Parathyroid adenoma (tissue), 2 donors: ENCODE measurements around the gene ANKRD9.
"Not testable (repeated sequence)": the region's sequence is repeated elsewhere in the genome, so short reads cannot be mapped to it uniquely, and the experiment has no call there.

Source experiments
- H2AFZ ChIP-seq: fragments of 300-600 bp; sonication (generic); one replicate; pipeline ENCODE4 v1.7.0; 2017; ENCODE audit warnings: antibody characterized with exemption, mild to moderate bottlenecking
- H3K27ac ChIP-seq: fragments of 300-600 bp; sonication (generic); one replicate; pipeline ENCODE4 v1.7.0; 2017
- H3K27me3 ChIP-seq: fragments of 300-600 bp; sonication (generic); one replicate; pipeline ENCODE4 v1.7.0; 2017; ENCODE audit warnings: low read length; ENCODE audit not compliant: control insufficient read depth, insufficient read depth
- H3K36me3 ChIP-seq: fragments of 300-600 bp; sonication (generic); one replicate; pipeline ENCODE4 v1.7.0; 2017; ENCODE audit warnings: low read length; ENCODE audit not compliant: control insufficient read depth, insufficient read depth
- H3K4me1 ChIP-seq: fragments of 300-600 bp; sonication (generic); one replicate; pipeline ENCODE4 v1.7.0; 2017; ENCODE audit warnings: control low read depth
- H3K4me2 ChIP-seq: fragments of 300-600 bp; sonication (generic); one replicate; pipeline ENCODE4 v1.7.0; 2017; ENCODE audit warnings: low read length
- H3K4me3 ChIP-seq: fragments of 300-600 bp; sonication (generic); one replicate; pipeline ENCODE4 v1.7.0; 2017; ENCODE audit warnings: low read depth, low read length
- H3K79me2 ChIP-seq: fragments of 300-600 bp; sonication (generic); one replicate; pipeline ENCODE4 v1.7.0; 2017; ENCODE audit warnings: control low read depth
- H3K9ac ChIP-seq: fragments of 300-600 bp; sonication (generic); one replicate; pipeline ENCODE4 v1.7.0; 2017; ENCODE audit warnings: mild to moderate bottlenecking
- H3K9me3 ChIP-seq: fragments of 300-600 bp; sonication (generic); one replicate; pipeline ENCODE4 v1.7.0; 2017; ENCODE audit warnings: low read length; ENCODE audit not compliant: control insufficient read depth
- TF ChIP-seq, protein P1 (sequence below): fragments of 300-600 bp; sonication (generic); IDR thresholded peaks from one replicate; pipeline ENCODE4 v1.7.0; 2017; ENCODE audit warnings: antibody characterized with exemption, mild to moderate bottlenecking
- donor health status: primary hyperparathyroidism.

Gene ANKRD9

GRCh38 chr14:102545461-102546265, 36.1 kb upstream of the ANKRD9 start:
- Histone ChIP-seq H3K9ac (no peak overlapping the region), H3K79me2 (no peaks in the 10 kb centered on the region), H3K36me3 (no peaks in the 10 kb centered on the region), H3K4me3 (no peak overlapping the region), H3K4me2 (no peak overlapping the region), H2AFZ (peak overlapping the region; percentile 38), H3K27ac (no peak overlapping the region), H3K27me3 (peaks cover 11% of the 10 kb centered on the region), H3K4me1 (no peaks in the 10 kb centered on the region), H3K9me3 (no peaks in the 10 kb centered on the region)
- TF ChIP-seq, protein P1, sequence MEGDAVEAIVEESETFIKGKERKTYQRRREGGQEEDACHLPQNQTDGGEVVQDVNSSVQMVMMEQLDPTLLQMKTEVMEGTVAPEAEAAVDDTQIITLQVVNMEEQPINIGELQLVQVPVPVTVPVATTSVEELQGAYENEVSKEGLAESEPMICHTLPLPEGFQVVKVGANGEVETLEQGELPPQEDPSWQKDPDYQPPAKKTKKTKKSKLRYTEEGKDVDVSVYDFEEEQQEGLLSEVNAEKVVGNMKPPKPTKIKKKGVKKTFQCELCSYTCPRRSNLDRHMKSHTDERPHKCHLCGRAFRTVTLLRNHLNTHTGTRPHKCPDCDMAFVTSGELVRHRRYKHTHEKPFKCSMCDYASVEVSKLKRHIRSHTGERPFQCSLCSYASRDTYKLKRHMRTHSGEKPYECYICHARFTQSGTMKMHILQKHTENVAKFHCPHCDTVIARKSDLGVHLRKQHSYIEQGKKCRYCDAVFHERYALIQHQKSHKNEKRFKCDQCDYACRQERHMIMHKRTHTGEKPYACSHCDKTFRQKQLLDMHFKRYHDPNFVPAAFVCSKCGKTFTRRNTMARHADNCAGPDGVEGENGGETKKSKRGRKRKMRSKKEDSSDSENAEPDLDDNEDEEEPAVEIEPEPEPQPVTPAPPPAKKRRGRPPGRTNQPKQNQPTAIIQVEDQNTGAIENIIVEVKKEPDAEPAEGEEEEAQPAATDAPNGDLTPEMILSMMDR = no peak

GRCh38 chr14:102544747-102545460, 35.3 kb upstream of the ANKRD9 start:
- no peak overlapping the region for H3K27ac ChIP-seq
- H3K4me2 ChIP-seq = no peak overlapping the region
- TF ChIP-seq, protein P1 = no peak
- H3K4me3 ChIP-seq = no peak overlapping the region
- no peaks in the 10 kb centered on the region for H3K79me2 ChIP-seq
- H3K4me1 ChIP-seq = no peaks in the 10 kb centered on the region
- H2AFZ ChIP-seq = peak overlapping the region; percentile 38
- peaks cover 11% of the 10 kb centered on the region for H3K27me3 ChIP-seq
- no peaks in the 10 kb centered on the region for H3K36me3 ChIP-seq
- H3K9me3 ChIP-seq = no peaks in the 10 kb centered on the region
- H3K9ac ChIP-seq = no peak overlapping the region

- H3K27ac ChIP-seq = no peak overlapping the region
- peaks cover 11% of the 10 kb centered on the region for H3K27me3 ChIP-seq
- TF ChIP-seq, protein P1 = no peak
- no peak overlapping the region for H3K9ac ChIP-seq
- no peaks in the 10 kb centered on the region for H3K4me1 ChIP-seq
- H3K36me3 ChIP-seq = no peaks in the 10 kb centered on the region
- H3K4me2 ChIP-seq = no peak overlapping the region
- H3K9me3 ChIP-seq = no peaks in the 10 kb centered on the region
- no peaks in the 10 kb centered on the region for H3K79me2 ChIP-seq
- no peak overlapping the region for H2AFZ ChIP-seq
- H3K4me3 ChIP-seq = no peak overlapping the region
These were observed 34.6 kb upstream of the ANKRD9 start for GRCh38 chr14:102544046-102544746.

GRCh38 chr14:102541771-102542170, 32.2 kb upstream of the ANKRD9 start:
- H3K4me3 ChIP-seq = no peak overlapping the region
- H3K79me2 ChIP-seq = no peaks in the 10 kb centered on the region
- H2AFZ ChIP-seq = no peak overlapping the region
- H3K27ac ChIP-seq = no peak overlapping the region
- TF ChIP-seq, protein P1 = no peak
- no peaks in the 10 kb centered on the region for H3K36me3 ChIP-seq
- H3K9me3 ChIP-seq = no peaks in the 10 kb centered on the region
- peaks cover 11% of the 10 kb centered on the region for H3K27me3 ChIP-seq
- no peaks in the 10 kb centered on the region for H3K4me1 ChIP-seq
- no peak overlapping the region for H3K9ac ChIP-seq
- no peak overlapping the region for H3K4me2 ChIP-seq

DNA sequence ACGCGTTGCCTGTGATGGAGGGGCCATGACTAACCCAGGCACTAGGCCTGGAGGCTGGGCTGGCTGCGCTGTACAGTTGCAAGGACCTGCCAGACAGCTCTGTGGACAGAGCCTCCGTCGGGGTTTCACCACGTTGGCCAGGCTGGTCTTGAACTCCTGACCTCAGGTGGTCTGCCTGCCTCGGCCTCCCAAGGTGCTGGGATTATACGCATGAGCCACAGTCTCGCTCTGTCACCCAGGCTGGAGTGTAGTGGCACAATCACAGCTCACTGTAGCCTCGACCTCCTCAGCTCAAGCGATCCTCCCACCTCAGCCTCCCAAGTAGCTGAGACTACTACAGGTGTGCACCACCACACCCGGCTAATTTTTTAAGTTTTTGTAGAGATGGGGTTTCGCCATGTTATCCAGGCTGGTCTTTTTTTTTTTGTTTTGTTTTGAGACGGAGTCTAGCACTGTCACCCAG, 31.5 kb upstream of the ANKRD9 start:
- not testable (repeated sequence) for H3K9ac ChIP-seq, H3K4me1 ChIP-seq
- peaks cover 11% of the 10 kb centered on the region for H3K27me3 ChIP-seq

More for the DNA sequence above, 31.5 kb upstream of the ANKRD9 start:
- not testable (repeated sequence) for H3K4me2 ChIP-seq, H3K9me3 ChIP-seq, H3K4me3 ChIP-seq, H3K27ac ChIP-seq, H2AFZ ChIP-seq, H3K36me3 ChIP-seq, H3K79me2 ChIP-seq
